HG03060 (cell line): ENCODE results near the gene OR52I1.

ENCODE experiments used
- ATAC-seq: cut with Tn5 transposase; IDR thresholded peaks from one replicate; pipeline ENCODE4 v1.9.1; 2021; ENCODE audit warnings: low read depth, moderate number of reproducible peaks; ENCODE audit not compliant: unreplicated experiment

OR52I1 gene

GRCh38 chr11:4593739-4594138, at the start of gene OR52I1:
TSS of gene OR52I1 (plus strand) at chr11:4594039. CDS start at chr11:4594039, 0 bp downstream.
- no peak for ATAC-seq

DNA sequence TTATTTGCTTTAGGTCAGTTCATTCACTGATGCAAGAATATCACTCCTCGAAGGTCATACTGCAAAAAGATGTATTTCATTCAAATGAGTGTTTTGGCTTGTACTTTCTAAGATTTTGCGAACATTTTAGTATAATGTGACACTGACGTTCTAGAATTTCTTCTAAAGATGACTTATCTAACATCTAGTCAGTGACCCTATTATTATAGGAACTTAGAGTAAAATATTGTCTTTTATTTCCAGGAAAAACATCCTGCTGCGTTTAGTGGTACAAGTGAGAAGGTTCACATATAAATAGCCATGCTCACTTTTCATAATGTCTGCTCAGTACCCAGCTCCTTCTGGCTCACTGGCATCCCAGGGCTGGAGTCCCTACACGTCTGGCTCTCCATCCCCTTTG, 48.9 kb upstream of the OR52I1 start, which contains the start of gene OR52M1:
TSS of gene OR52M1 (plus strand) at position 301 of the 400 bp plus-strand sequence. CDS start at position 301, 0 bp downstream.
- ATAC-seq = no peak

DNA sequence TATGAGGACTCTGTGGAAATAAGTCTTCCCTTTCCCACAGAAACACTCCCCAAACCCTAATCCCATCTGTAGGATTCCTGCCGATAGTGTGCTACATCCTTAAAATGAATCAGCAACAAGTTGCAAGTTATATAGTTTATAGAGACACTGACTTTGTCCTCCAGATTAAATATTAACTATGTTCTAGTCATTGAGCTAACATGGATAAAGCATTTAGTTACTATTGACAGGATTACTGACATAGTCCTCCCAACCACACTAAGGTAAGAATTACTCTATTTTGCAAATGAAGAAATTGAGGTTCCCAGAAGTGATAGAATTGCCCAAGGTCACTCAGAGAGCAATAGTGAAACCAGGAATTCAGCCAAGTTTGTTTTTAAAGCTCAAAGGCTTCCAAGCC, 47.0 kb upstream of the OR52I1 start:
- ATAC-seq = no peak

DNA sequence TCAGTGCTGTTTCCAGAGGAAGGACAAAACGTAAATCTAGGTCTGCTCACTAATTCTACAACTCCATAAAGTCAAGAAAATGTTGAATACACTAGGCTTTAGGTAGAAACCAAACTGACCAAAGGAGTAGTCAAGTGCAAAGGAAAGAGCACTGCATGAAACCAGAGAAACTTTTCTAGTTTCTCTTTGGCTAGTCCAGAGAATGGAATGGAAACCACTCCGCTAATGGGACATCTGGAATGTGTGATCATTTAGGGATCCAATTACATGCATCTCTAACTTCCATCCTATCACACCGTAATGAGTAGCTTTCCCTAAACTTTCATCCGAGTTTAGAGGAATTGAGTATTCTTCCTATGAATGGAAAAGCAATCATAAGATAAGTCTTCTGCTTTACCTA, 46.4 kb upstream of the OR52I1 start:
- ATAC-seq = no peak

DNA sequence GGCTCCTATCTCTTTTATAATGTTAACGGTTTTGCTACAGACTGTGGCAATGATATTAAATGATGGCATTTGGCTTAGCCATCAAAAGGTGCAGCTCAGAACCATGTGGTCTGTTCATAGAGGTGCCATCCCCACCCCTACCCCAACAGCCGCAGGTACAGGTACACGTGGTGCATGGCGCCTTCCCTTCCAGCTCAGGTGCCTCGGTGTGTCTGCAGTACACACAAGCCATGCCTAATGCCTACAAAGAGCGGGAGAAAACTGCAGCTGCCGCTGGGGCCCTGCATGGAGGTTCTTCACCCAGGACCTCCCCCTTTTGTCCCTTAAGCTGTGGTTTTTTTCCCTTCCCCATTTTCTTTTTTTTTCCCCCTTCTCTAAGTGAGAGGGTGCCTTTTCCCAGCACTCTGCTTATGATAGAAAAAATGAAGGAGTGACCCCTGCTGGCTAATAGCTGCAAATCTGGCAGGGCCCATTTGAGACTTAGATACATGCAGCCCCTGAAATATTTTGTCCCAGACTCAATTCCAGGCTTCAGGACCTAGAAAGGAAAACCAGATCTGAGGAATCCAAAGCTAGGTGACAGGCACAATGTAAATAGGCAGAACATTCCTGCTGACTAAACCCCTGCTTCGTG, 42.4 kb upstream of the OR52I1 start:
- ATAC-seq = no peak

DNA sequence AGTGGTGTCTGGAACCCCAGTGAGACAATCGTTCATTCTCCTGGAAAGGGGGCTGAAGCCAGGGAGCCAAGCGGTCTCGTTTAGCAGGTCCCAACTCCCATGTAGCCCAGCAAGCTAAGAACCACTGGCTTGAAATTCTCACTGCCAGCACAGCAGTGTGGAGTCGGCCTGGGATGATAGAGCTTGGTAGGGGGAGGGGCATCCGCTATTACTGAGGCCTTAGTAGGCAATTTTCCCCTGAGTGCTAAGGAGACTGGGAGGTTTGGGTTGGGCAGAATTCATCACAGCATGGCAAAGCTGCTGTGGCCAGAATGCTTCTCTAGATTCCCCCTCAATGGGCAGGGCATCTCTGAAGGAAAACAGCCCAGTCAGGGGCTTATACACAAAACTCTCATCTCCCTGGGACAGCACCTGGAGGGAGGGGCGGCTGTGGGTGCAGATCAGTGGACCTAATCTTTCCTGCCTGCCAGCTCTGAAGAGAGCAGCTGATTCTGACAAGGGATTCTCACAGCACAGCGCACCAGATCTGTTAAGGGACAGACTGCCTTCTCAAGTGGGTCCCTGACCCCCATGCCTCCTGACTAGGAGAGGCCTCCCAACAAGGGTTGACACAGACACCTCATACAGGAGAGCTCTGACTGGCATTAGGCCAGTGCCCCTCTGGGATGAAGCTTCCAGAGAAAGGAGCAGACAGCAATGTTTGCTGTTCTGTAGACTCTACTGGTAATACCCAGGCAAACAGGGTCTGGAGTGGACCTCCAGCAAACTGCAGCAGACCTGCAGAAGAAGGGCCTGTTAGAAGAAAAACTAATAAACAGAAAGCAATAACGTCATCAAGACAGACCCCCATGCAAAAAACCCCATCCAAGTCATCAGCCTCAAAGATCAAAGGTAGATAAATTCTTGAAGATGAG, 34.1 kb upstream of the OR52I1 start:
- no peak for ATAC-seq

DNA sequence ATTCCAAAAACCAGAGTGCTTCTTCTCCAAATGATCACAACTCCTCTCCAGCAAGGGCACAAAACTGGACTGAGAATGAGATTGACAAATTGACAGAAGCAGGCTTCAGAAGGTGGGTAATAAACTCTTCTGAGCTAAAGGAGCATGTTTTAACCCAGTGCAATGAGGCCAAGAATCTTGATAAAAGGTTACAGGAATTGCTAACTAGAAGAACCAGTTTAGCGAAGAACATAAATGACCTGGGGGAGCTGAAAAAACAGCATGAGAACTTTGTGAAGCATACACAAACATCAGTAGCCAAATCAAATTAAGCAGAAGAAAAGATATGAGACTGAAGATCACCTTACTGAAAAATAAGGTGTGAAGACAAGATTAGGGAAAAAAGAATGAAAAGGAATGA, 33.4 kb upstream of the OR52I1 start:
- no peak for ATAC-seq

DNA sequence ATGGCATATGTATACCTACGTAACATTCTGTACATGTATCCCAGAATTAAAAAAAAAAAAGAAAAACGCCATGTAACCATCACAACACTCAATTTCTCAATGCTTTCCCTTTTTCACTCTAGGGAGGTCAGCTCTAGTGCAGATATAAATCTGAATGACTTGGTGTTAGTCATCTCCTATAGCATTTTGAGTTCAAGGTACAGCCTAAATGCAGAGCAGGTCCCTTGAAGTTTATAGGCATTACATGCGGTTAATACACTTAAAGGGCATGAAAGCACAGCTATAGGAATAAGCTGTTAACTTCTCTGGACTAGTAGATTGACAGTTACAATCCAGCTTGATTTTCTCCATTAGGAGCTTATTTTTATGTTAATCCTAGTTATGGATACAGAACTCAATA, 28.5 kb upstream of the OR52I1 start:
- no peak for ATAC-seq

DNA sequence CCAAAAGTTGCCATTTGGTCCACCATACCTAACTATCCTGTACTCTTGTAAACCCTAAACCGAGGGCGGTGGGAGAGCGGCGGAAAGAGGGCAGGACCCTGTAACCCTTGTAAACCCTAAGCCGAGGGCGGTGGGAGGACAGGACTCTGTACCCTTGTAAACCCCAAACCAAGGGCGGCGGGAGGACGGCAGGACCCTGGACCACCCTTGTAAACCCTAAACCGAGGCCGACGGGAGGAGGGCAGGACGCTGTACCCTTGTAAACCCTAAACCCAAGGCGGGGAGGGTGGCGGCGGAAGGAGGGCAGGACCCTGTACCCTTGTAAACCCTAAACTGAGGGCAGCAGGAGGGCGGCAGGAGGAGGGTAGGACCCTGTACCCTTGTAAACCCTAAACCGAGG, 24.8 kb upstream of the OR52I1 start:
- no peak for ATAC-seq

GRCh38 chr11:4576880-4577279, 17.0 kb upstream of the OR52I1 start:
- ATAC-seq = no peak

DNA sequence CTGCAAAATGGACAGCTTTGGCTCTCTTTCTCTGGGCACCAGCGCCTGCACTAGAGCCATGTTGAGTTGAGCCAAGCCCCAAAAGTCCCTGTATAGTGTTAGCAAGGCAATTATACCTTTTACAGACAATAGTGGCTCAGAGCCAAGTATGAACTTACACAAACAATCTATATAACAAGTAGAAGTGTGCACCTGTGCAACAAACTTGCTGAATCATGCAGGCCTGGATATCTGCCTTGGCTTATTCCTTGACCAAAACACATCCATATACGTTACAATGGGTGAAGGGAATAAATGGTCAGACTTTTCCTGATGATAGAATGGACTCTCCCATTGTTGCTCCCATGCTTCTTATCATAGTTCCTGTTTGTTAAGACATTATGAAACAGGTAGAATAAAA, 16.1 kb upstream of the OR52I1 start:
- ATAC-seq = no peak

DNA sequence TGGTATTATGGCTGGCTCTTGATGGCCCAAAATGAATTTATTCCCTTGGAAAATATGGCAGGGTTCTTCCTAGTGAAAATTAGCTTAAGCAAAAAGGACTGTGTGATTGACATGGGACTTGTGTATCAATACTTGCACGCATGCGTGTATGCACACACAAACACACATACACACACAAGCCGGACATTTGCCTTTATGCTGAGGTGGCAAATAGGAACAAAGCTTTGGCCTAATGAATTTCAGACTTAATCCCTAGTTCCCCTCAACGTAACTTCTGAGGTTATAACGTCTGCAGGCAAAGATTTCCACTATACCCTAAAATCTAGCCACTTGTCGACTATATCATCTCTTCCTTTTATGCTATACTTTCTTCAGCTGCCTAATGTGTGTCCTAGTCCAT, 15.2 kb upstream of the OR52I1 start:
- ATAC-seq = no peak

- ATAC-seq = no peak
These were observed 13.7 kb upstream of the OR52I1 start for GRCh38 chr11:4580124-4580523.

DNA sequence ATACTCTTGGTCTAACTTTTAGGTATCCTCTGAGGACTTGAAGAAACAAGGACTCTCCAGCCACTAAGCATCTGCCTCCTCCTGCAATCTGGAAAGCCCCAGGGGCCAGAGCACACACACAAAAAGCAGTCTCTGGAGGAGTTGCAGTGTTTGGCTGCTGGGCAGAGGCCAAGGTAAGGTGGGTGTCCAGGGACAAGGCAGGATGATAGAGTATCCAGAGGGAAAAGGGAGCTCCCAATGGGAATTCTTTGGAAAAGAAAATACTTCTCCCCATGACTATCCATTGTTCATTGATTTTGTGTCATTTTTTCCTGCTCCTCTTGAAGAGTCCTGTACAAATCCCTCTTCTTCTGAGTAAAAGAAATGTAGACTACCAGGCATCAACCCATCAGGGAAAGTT, 12.4 kb upstream of the OR52I1 start, which contains the start of gene OR52I2:
TSS of gene OR52I2 (plus strand) at position 301 of the 400 bp plus-strand sequence.
- ATAC-seq = no peak

- ATAC-seq = no peak
These were observed 4.8 kb upstream of the OR52I1 start for GRCh38 chr11:4589017-4589416.

DNA sequence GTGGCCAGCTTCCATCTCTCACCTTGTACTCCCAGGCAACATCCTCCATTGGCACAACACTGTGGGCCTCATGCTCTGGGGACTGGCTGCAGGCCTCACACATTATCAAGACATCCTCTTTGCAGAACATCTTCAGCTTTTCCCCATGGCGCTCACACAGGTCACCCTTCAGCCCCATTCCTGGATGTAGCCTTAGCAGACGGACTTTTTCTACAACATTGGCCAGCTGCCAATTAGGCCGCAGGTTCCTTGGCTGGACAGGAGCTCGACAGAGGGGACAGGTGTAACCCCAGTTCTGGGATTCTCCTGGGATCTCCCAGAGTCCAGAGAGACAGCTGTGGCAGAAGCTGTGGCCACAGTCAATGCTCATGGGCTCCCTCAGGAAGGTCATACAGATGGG, 11.2 kb downstream of the OR52I1 start:
- ATAC-seq = no peak

GRCh38 chr11:4606231-4607015, 12.6 kb downstream of the OR52I1 start:
- ATAC-seq = no peak

- no peak for ATAC-seq
These were observed 13.3 kb downstream of the OR52I1 start for GRCh38 chr11:4607096-4607495.

- peak; percentile 98 for ATAC-seq
These were observed 14.2 kb downstream of the OR52I1 start, which contains the start of gene TRIM68 for GRCh38 chr11:4607781-4608666. TSS of gene TRIM68 (minus strand) at chr11:4608231. CDS start at chr11:4605504, 2,727 bp downstream.
